GM12878 (cell line): ENCODE data around the gene SARS1. TPM values are rescaled to one million over a fixed set of nuclear protein-coding genes. Genes with fewer than 3 reads are reported as not detected.
A peak's percentile ranks its signal among the peaks of the same experiment; 100 is the strongest.

ENCODE experiments used
- BACH1 ChIP-seq: fragments of 450-650 bp; IDR thresholded peaks from 2 replicates; pipeline ENCODE4 v1.6.1; 2017; ENCODE audit warnings: mild to moderate bottlenecking, borderline replicate concordance
- CBX3 ChIP-seq: fragments of 200-600 bp; sonication (generic); IDR thresholded peaks from 2 replicates; pipeline ENCODE4 v1.6.1; 2016; ENCODE audit warnings: low read depth, borderline replicate concordance
- CHD1 ChIP-seq: IDR thresholded peaks from 2 replicates; pipeline ENCODE4 v1.6.1; 2012; ENCODE audit warnings: low read depth, low read length, improper control_type of control experiment
- CREM ChIP-seq: IDR thresholded peaks from 2 replicates; pipeline ENCODE4 v1.6.1; 2014; ENCODE audit warnings: antibody characterized with exemption, low read depth
- EGR1 ChIP-seq, 2 experiments: IDR thresholded peaks; 1 replicate in 1 of 2; 2 replicates in 1 of 2; pipeline ENCODE4 v1.6.1; 2011 to 2012; ENCODE audit warnings: low read depth in 2 of 2, low read length in 2 of 2, borderline replicate concordance in 1 of 2, mild to moderate bottlenecking in 1 of 2, moderate library complexity in 1 of 2
- GATAD2B ChIP-seq: fragments of 450-650 bp; conservative IDR thresholded peaks from 2 replicates; pipeline ENCODE4 v1.6.1; 2017; ENCODE audit warnings: low read depth, mild to moderate bottlenecking, moderate library complexity
- JUND ChIP-seq: IDR thresholded peaks from 2 replicates; pipeline ENCODE4 v1.6.1; 2012; ENCODE audit warnings: low read depth, mild to moderate bottlenecking, low read length, improper control_type of control experiment, moderate library complexity
- MEF2A ChIP-seq: IDR thresholded peaks from 2 replicates; pipeline ENCODE4 v1.6.1; 2011; ENCODE audit warnings: low read depth, mild to moderate bottlenecking, low read length, moderate library complexity; ENCODE audit not compliant: insufficient read depth
- MXI1 ChIP-seq: fragments of 150-350 bp; IDR thresholded peaks from 2 replicates; pipeline ENCODE4 v1.6.1; 2011; ENCODE audit warnings: low read depth, mild to moderate bottlenecking, inconsistent platforms, low read length, improper control_type of control experiment
- MYB ChIP-seq: fragments of 150-350 bp; IDR thresholded peaks from 2 replicates; pipeline ENCODE4 v1.6.1; 2014; ENCODE audit warnings: mild to moderate bottlenecking, low read depth, low read length, borderline replicate concordance
- NR2C1 ChIP-seq: fragments of 450-650 bp; IDR thresholded peaks from 2 replicates; pipeline ENCODE4 v1.6.1; 2017; ENCODE audit warnings: antibody characterized with exemption, mild to moderate bottlenecking, moderate library complexity
- SPI1 ChIP-seq: IDR thresholded peaks from 2 replicates; pipeline ENCODE4 v1.6.1; 2011; ENCODE audit warnings: low read depth, mild to moderate bottlenecking, low read length, moderate library complexity, borderline replicate concordance; ENCODE audit not compliant: insufficient read depth
- SREBF2 ChIP-seq: IDR thresholded peaks from 2 replicates; pipeline ENCODE4 v1.6.1; 2012; ENCODE audit warnings: mild to moderate bottlenecking, low read length
- STAT1 ChIP-seq: fragments of 450-650 bp; conservative IDR thresholded peaks from 2 replicates; pipeline ENCODE4 v1.6.1; 2014; ENCODE audit warnings: antibody characterized with exemption, mild to moderate bottlenecking
- SUPT20H ChIP-seq: IDR thresholded peaks from 2 replicates; pipeline ENCODE4 v1.6.1; 2011; ENCODE audit warnings: low read depth, mild to moderate bottlenecking, low read length, moderate library complexity, borderline replicate concordance; ENCODE audit not compliant: control insufficient read depth
- TCF12 ChIP-seq: IDR thresholded peaks from 2 replicates; pipeline ENCODE4 v1.6.1; 2011; ENCODE audit warnings: low read depth, mild to moderate bottlenecking, low read length
- TCF7 ChIP-seq: IDR thresholded peaks from 2 replicates; pipeline ENCODE4 v1.6.1; 2014; ENCODE audit warnings: antibody characterized with exemption, borderline replicate concordance
- YBX1 ChIP-seq: fragments of 450-650 bp; IDR thresholded peaks from 2 replicates; pipeline ENCODE4 v1.6.1; 2016; ENCODE audit warnings: antibody characterized with exemption
- ZBTB33 ChIP-seq: fragments of 450-650 bp; IDR thresholded peaks from 2 replicates; pipeline ENCODE4 v1.6.1; 2017; ENCODE audit warnings: mild to moderate bottlenecking
- ZBTB40 ChIP-seq: fragments of 450-650 bp; IDR thresholded peaks from 2 replicates; pipeline ENCODE4 v1.6.1; 2016; ENCODE audit warnings: mild to moderate bottlenecking, moderate library complexity, borderline replicate concordance
- ZNF24 ChIP-seq: fragments of 450-650 bp; IDR thresholded peaks from 2 replicates; pipeline ENCODE4 v1.6.1; 2017; ENCODE audit warnings: antibody characterized with exemption, mild to moderate bottlenecking
- ZNF622 ChIP-seq: fragments of 450-650 bp; IDR thresholded peaks from 2 replicates; pipeline ENCODE4 v1.6.1; 2017; ENCODE audit warnings: mild to moderate bottlenecking, inconsistent platforms
- ZSCAN29 ChIP-seq: fragments of 450-650 bp; IDR thresholded peaks from 2 replicates; pipeline ENCODE4 v1.6.1; 2017; ENCODE audit warnings: mild to moderate bottlenecking, moderate library complexity
- polyA plus RNA-seq, 11 experiments: library from polyadenylated mRNA; depleted of rRNA in 4 of 11; unstranded in 6 of 11; stranded (reverse) in 5 of 11; fragments of >200 nt; fragmentation: Nextera tagmentation in 4 of 11; fragmentation: Illumina TruSeq in 1 of 11; extraction: Ambion mirVana in 4 of 11; extraction: Trizol in 1 of 11; gene quantifications; 1 replicate in 1 of 11; 2 replicates in 10 of 11; pipeline versions ENCODE4 v1.2.1 to v1.2.3, GENCODE V29; 2011 to 2016; ENCODE audit warnings: inconsistent platforms in 2 of 11, missing spikeins in 2 of 11, low read depth in 1 of 11
- total RNA-seq, 4 experiments: library from RNA; depleted of rRNA in 3 of 4; stranded (reverse); fragments of >200 nt in 3 of 4; fragmentation: Illumina TruSeq in 1 of 4; extraction: Trizol in 1 of 4; gene quantifications; 2 replicates each; pipeline versions ENCODE4 v1.2.1 to v1.2.3, GENCODE V29; 2013 to 2021
- TF ChIP-seq, protein P1 (sequence below): IDR thresholded peaks from 2 replicates; pipeline ENCODE4 v1.6.1; 2011; ENCODE audit warnings: mild to moderate bottlenecking, low read depth, low read length, moderate library complexity; ENCODE audit not compliant: insufficient replicate concordance

Gene SARS1
- total and polyA plus RNA-seq, 10 of the 15 experiments (the other 5 are each of a cell fraction or from before 2014, with no cell fraction given), result 103 to 202 (median 138) TPM

GRCh38 chr1:109213824-109214693 lies at the start of gene SARS1 (continued):
- TF ChIP-seq ZNF24 (no peak), ZBTB33 (no peak), EGR1 (IDR thresholded peaks at IDR 0.05; ENCODE audit: borderline replicate concordance in 1 of 2, low read depth in 2 of 2, low read length in 2 of 2) (no peak; a peak in 1 of 3 replicates), SPI1 (no peak), MYB (peak; percentile 20; the same call in 1 of the 2 replicates), TCF7 (no peak), NR2C1 (peak; percentile 76), ZNF622 (no peak), BACH1 (peak; percentile 16; the same call in 1 of the 2 replicates), ZBTB40 (no peak), MEF2A (no peak), CHD1 (peak; percentile 81), STAT1 (no peak), ZSCAN29 (peak; percentile 85), CBX3 (no peak), MXI1 (peak; percentile 80), CREM (no peak), YBX1 (no peak), GATAD2B (peak; percentile 60; the same call in 1 of the 2 replicates), SREBF2 (no peak), TCF12 (0 out of 2 replicates have a peak, but pooled peaks have one; percentile 5), SUPT20H (no peak), JUND (no peak)
- TF ChIP-seq, protein P1, sequence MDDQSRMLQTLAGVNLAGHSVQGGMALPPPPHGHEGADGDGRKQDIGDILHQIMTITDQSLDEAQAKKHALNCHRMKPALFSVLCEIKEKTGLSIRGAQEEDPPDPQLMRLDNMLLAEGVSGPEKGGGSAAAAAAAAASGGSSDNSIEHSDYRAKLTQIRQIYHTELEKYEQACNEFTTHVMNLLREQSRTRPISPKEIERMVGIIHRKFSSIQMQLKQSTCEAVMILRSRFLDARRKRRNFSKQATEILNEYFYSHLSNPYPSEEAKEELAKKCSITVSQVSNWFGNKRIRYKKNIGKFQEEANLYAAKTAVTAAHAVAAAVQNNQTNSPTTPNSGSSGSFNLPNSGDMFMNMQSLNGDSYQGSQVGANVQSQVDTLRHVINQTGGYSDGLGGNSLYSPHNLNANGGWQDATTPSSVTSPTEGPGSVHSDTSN, result no peak
